Measurements from ENCODE around the gene ARHGAP15.

ARHGAP15 gene

DNA sequence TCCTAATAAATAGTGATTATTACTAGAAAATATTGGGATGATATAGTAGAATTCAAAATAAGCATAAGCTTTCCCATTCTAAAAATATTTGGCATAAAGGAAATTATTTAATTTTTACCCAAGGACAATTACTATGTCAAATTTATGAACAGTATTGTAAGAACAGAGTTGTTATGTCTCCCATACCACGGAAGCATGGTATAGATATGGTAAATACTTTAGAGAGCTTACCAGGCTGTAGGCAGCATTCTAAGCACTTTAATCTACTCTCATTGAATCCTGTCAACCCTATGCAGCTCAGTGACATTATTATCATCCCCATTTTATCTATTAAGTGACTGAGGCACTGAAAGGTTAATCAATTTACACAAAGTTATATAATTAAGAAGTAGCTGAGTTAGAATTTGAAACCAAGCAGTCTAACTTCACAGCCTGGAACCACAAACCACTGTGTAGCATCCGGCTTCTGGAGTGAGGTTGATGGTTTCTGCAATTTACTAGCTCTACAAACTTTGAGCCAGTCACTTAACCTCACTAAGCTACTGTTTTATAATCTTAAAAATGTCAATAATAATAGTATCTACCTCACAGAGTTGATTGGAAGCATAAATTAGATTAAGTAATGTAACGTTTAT, 323.7 kb downstream of the ARHGAP15 start:
- no peak for DNase-seq (ENCODE audit: low spot score)

DNA sequence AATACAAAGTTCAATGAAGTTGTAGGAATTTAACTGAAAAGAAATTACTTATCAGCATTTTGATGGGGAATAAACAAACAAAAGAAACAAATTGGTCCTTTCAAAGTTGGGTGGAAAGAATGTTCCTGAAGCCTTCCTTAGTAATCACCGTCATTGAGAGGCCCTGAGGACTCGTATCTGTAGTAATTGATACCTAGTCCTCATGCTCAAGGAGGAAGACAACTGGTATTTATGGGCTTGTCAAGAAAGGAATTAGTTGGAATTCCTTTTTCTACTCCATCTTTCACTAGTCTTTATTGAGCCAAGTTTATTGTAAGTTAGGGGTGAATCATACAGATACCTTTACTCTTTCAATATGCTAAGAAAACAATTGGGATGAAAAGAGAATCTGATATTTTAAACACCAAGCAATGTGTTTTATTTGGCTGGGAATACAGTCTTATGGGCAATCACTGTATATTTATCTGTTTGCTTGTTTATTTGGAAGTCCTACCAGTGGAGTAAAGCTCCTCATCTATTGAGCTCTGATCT, 324.8 kb downstream of the ARHGAP15 start:
- no peak for DNase-seq (ENCODE audit: low spot score)

DNA sequence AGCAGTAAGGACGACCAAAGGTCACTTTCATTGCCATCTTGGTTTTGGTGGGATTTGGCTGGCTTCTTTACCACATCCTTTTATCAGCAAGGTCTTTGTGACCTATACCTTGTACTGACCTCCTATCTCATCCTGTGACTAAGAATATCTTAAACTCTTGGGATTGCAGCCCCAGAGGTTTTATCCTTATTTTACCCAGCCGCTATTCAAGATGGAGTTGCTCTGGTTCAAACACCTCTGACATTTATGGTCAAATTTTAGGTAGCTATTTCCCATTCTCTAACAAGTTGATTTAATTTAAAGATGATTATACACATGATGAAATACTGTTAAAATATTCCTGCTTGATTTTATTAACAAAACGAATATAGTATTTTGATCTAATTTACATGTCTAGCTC, 326.1 kb downstream of the ARHGAP15 start:
- no peak for DNase-seq (ENCODE audit: low spot score)

DNA sequence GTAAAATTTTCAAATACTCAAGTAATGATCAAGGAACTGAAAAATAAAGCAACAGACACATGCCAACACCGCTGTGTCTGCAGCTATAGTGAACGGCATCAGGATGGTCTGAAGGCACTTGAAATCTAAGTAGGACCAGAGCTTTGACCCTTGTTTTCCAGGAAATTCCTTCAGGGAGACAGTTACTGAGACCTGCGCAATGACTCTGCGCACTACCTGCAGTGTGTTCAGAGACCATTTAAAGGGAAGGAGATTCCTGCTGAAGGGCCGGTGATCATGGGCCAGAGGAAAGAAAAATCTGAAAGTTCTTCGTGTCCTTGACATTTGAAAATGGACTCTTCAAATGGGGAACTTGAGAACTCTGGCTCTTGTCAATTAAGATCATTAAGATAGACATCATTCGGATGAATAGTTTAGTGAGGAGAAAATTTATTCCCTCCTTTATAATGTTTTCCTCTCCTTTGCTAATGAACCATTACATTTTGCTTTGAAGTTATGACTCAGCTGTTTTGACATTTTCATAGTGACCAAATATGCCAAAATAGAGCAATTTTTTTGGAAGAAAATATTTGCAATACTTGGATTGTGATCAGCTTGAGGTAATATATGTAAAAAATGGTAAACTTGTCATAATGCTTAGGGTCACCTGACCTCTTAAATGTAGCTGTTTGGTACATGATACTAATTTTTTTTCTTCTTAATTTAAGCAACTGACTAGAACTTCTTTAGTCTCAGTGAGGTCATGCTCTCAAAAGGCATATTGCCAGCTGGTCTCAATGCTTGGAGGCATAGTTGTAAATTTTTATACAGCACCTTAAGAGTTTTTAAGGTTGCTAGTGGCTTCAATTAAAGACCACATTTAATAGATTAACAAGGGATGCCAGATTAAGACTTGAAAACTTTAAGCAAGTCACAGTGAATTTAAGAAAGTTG, 329.3 kb downstream of the ARHGAP15 start:
- no peak for DNase-seq (ENCODE audit: low spot score)

DNA sequence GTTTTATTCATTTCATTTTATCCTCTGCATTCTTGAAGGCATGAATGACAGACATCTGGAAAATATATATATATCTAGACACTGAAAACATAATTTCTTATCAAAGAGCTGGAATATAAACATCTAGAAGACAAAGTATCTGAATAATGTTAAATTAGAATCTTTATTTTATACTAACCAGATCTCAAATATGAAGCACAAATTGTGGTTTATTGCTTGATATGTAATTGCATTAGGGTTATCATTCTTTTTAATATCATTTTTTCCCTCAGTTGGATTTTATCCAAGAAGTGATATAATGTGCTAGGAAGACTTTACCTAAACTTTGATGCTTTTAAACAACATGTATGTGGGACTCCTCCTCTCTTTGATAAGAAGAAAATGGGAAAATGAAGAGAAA, 331.2 kb downstream of the ARHGAP15 start:
- DNase-seq (ENCODE audit: low spot score): no peak

DNA sequence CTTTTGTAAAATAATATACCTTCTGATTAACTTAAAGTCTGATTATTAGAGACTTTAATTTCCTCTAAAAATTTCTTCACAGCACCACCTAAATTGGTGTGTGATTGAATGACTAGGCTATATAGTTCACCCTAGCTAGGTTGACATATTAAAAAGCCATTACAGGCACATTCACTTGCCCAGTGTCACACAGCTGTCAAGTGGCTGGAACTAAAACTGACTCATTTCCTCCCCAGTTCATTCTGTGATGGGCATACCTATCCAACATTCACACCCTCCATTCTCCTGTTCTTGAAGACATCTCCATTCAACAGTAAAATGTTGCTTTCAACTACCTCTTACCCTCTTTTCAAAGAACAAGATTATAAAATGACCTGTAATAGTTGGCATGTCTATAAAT, 334.5 kb downstream of the ARHGAP15 start:
- DNase-seq (ENCODE audit: low spot score): no peak

DNA sequence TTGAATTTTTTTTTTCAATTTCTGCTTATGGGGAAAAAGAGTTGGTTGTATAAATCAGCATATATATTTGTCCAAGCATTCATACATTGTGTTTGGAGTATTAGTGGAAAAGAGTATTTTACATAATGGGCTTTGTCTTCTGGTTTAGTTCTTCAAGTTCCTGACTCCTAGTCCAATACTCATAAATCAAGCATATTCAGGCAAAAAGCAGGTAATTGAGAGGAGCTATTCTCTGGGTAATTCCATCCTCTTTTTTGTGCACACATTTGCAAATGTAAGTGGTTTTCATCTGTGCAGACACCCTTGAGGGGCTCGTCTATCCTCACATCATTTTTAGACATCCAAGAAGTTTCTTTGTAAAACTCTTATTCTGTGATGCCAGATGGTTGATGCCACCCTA, 337.2 kb downstream of the ARHGAP15 start:
- no peak for DNase-seq (ENCODE audit: low spot score)

DNA sequence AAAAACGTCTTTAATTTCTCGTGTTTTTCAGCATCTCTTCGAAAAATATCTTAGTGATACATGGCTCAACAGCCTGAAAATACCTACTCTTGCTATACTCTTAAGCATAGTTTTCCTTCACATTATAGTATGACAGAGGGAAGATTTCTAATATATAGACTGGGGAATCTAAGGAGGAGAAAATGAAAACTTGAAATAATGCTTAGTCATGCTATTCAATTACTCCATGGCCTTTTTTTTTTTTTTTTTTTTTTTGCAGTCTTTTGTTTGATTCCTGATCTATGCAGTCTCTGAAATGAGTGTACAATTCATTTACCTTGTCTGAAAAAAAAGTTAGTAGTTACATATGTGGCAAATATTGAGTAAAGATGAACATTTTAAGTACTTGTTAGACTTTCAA, 337.8 kb downstream of the ARHGAP15 start:
- DNase-seq (ENCODE audit: low spot score): no peak

DNA sequence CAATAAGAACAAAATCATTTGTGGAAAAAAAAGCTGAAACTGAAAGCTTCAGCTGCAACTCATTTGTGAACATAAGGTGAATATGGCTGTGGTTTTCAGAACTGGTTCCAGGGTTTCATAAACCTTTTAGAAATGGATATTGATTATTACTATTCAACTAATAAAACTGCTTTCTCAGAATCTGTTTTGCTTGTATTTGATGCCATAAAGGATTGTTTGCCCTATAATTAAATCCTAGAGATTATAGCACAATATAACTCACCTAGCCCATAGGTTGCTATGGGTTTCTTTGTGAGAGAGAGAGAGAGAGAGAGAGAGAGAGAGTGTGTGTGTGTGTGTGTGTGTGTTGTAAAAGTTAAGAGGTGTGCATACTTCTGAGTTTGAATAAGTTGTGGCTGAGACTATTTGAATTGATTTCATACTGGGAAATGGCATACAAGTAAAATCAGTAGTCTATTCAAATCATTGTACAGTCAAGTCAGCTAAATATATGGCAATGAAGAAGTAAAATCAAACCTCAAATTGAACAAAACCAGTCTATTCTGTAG, 339.2 kb downstream of the ARHGAP15 start:
- no peak for DNase-seq (ENCODE audit: low spot score)

DNA sequence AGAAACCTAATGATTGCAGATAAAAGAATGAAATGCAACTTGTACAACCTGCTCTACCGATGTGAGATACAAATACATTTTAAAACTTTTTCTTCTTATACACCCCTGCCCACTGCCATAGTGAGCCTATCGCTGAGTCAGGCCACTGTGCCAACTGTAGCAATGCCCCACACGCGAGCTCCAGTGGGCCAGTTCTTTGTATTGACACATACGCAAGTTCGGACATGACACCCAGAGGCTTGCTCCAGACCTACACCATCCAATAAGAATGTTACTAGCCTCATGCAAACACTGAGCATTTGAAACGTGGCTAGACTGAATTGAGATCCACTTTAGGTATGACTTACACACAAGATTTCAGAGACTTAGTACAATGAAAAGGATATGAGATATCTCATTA, 340.1 kb downstream of the ARHGAP15 start:
- no peak for DNase-seq (ENCODE audit: low spot score)

DNA sequence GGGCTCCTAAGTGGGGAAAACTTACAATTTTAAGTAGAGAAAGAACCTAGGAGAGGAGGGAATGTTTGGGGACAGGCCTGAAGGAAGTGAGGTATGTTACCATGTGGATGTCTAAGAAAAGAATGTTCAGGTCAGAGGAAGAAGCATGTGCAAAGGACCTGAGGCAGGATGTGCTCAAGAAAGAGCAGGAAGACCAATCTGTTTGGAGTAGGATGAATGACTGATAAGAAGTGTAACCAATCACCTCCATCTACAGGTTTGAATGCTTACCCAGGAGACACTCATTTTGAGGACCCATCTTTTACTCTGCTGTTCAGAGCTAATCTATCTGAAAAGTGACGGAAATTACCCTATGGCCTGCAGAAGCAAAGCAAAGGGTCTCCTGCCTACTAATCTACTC, 342.3 kb downstream of the ARHGAP15 start:
- no peak for DNase-seq (ENCODE audit: low spot score)

DNA sequence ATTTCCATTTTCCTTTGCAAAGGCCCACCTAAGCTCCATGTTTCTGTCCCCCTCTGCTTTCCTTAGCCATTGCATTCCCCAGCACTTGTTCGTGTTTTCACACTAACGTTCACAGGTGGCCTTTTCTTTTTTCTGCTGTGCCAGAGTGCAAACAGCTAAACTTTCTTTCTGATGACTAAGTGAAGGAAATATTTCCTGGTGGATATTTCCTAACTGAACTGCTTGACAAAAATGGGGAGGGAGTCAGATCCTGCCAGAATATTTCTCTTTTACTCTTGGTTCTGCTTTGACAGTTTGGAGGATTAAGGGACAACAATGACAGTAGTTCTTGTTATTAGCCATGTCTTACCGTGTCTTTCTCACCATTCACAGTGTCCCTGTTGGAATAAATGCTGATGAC, 344.0 kb downstream of the ARHGAP15 start:
- DNase-seq (ENCODE audit: low spot score): no peak

DNA sequence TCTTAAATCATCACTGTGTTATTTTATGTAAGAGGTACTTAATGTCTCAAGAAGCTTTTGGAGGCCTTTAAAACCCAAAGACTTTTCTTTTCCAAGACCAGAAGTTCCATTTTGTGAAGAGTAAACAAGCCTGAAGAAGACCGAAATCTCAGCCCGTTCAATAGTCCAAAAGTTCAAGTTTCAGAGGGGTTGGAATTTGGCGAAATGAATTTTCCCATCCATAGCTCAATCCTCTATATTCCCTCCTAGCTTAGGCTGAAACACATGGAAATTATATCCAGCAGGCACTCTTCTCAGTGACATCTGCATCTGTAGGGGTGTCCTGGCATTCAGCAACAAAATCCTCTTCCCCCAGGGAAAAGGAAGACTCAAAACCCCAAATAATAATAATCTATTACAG, 344.6 kb downstream of the ARHGAP15 start:
- no peak for DNase-seq (ENCODE audit: low spot score)

DNA sequence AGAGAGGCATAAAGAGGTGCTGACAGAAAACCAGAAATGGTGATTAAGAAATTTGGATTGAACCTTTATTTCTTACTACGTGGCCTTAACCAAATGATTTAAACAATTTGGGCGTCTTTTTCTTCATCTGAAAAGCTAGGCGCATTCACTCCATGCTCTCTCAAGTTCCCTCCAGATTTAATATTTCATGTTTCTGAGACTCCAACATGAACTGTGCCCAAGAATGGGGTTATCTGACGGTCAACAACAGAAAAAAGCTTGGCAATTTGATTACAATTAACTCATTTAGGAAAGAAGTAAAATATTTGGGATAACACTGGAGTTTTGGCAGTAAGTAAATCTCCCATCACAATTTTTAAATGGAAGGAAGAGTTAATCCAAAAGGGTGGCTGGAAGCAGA, 345.4 kb downstream of the ARHGAP15 start:
- DNase-seq (ENCODE audit: low spot score): no peak

DNA sequence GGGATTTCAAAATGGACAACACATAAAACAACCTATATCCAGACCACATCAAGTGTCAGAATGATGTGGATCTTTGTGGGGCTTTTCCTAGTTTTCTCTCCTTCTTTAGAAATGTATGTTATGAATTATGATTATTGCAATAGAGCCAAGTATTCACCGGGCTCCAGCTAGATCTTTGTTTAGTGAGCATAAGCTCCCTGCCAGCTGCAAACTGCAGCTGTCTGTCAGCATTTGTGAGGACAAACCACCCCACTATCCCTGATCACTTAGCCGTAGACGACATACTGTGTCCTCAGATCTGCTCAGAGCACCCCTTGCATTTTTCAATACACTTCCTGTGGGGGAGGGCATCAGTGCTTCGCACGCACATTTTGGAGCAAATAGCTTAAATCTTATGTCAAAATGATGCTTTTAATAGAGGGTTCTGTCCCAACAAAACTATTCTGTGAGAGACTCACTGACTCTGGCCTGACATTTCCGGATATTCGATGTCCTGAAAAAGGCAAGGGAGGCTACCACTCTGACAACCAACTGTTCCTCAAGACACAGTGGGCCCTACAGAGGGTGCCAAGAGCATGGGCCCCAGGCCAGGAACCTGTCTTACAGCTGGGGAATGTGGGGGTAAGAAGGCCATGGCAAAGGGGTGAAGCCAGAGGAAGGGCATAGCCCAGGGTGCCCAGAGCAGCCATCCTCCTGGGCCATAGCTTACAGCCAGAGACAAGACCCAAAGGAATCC, 346.0 kb downstream of the ARHGAP15 start:
- DNase-seq (ENCODE audit: low spot score): no peak

DNA sequence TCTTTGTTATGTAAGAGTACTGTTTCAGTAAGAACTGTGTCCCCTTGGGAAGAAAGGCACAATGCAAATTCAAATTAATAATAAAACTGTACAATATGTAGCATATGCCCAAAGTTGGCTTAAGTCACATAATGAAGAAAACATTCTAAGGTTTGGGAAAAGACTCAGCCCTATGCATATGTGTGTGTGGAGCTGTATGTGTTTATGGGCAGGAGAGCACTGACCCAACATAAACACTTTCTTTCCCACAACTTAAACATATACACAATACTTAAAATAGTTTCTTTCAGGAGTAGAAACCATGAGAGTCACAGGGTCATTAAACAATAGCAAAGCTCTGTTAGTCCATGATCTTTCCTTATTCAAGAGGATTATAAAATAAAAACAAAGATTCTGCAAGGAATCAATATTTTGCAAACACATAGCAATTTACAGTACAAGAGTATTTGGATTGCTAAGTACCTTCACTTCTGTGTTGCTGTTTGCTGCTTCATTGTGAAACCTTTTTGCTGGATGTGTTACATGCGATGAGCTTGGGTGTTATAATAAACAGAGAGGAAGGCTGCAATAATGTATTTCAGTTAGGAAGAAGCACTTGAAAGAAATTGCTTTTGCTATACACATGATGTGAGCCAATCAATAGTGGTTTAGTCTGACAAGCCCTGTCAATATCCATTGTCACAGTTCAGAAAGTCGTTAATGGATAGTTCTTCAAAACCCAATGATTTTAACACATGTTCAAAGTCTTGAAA, 347.3 kb downstream of the ARHGAP15 start:
- DNase-seq (ENCODE audit: low spot score): no peak

DNA sequence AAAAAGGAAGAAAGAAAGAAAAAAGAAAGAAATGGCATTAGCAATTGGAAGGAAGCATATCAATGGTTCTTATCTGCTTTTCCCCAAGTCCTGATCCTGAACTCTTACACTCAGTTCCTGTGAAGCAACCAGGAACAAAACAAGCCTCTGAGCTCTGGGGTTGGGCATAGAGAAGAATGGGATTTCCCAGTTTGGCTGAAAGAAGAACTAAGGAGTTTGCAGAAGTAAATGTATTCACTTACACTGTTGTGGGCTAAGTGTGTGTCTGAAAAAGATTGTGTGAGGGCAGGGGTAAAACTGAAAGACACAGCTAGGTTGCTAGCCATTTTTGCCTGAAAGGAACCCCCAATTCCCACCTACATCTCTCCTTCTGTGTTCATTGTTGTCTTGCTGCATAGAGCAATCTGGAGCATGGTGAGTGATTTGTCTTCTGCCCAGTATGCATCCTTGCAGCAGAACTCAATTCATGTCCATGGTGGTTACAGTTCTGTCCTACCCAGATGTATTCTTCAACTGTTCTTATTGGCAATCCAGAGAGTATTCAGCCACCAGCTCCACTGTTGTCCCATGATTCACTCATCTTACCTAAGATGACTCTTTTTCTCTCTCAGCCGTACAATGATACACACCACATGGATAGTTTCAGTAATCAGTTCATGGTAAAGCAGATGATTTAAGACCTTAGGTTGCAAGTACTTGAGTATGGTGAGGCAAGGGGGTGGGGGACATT, 348.7 kb downstream of the ARHGAP15 start:
- DNase-seq (ENCODE audit: low spot score): no peak

DNA sequence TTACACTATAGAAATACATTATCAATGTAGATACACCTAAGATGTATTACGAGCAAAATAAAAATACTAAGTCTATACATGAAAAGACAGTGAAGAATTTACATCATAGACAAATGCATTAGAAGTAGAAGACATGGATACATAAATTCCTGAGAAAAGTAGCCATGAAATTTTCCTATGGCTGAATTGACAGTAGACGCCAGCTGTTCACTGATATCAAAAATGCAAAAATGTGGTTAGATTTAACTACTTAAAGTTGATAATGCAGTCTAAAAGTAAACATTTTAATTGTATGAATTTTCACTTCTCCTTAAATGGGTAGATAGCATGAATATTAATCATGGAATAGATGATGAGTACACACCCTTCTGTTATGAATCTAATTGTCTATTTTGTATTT, 350.9 kb downstream of the ARHGAP15 start:
- no peak for DNase-seq (ENCODE audit: low spot score)

DNA sequence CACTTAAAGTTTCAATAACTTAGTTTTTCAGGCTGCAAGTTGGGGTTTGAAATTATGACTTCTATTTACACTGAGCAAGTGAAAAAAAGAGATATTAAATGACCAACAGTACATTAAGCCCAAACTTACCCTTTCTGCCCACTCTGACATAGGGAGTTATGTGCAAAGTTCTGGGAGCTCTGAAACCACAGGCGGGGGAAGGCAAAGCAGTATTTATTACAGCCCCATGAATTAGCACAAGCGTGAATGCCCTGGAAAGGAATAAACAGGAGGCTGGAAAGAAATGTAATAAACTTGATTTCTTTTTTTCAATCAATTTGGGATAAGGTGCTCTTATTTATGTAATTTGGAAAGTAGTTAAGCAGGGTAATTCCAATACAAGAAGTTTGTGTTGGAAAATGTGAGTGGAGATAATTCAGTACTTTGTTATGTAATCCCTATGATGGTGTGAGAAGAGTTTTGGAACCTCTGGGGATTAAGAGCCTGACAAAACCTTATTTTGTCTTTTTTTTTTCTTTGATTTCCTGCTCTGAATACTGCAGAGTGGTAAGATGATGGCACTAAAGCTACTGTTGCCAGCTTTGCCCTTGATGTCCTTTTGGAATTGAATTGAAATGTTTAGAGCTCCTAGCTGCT, 351.5 kb downstream of the ARHGAP15 start:
- DNase-seq (ENCODE audit: low spot score): no peak

DNA sequence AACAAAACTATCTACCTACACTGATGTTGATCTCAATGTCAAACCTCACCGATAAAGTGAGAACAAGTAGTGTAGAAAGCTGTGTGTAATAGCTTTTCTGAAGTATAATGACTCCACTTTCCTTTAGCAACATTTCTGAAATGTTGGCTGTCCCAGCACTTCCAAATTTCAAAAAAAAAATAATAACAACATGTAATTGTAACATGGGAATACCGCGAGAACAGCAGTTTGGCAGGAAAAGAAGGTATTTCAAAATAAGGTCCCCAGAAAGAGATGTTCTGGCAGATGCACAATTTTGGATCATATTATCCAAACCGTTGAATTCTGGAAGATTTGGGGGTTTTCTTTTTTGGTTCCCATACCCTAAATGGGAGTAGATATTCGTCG, 352.0 kb downstream of the ARHGAP15 start:
- DNase-seq (ENCODE audit: low spot score): no peak

DNA sequence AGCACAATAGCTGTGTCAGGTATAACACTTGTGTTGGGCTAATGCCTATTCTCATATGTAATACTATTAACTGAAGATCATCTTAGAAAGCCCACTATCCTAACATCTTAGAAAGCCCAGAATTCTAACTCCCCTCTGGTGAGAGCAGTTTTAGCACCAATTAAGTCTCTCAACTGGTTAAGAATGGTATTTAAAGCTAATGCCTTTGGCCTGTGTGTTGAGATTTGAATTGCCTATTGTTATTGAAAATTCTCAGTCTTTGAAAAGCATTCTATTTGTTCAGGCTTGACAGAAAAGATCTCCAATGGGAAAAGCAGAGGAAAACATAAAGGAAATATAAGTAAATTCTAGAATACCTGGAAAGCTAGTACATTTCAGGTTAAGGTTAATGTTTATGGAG, 352.5 kb downstream of the ARHGAP15 start:
- DNase-seq (ENCODE audit: low spot score): no peak

Data from D341Med (cell line).